HG03457 (cell line): Measurements from ENCODE around the gene TMPRSS5.
A peak's percentile ranks its signal among the peaks of the same experiment; 100 is the strongest.
"Not testable (repeated sequence)": the region's sequence is repeated elsewhere in the genome, so short reads cannot be mapped to it uniquely, and the experiment has no call there.

Experiments
- ATAC-seq: cut with Tn5 transposase; IDR thresholded peaks from one replicate; pipeline ENCODE4 v1.9.1; 2021; ENCODE audit warnings: moderate number of reproducible peaks; ENCODE audit not compliant: unreplicated experiment

Gene TMPRSS5

DNA sequence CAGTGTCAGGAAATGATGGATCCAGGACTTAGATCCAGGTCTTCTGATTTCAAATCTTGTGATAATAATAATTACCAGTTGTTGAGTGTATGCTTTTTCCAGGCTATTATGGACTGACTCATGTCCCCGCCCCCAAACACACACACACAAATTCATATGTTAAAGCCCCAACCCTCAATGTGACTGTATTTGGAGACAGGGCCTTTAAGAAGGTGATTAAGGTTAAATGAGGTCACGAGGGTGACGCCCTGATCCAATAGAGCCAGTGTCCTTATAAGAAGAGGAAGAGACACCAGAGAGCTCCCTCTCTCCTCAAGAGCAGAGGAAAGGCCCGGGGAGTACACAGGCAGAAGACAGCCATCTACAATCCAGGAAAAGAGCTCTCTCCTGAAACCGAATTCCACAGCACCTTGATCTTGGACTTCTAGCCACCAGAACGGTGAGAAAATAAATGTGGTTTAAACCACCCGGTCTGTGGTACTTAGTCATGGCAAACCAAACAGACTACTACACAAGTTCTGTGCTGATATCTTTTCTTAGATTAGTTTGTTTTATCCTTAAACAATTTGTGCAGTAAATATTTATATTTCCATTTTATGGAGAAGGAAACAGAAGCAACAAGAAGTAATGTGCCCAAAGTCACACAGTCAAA lies 8.2 kb downstream of the TMPRSS5 start:
- no peak for ATAC-seq

- no peak for ATAC-seq
Measured at GRCh38 chr11:113697111-113697510, 9.0 kb downstream of the TMPRSS5 start.

DNA sequence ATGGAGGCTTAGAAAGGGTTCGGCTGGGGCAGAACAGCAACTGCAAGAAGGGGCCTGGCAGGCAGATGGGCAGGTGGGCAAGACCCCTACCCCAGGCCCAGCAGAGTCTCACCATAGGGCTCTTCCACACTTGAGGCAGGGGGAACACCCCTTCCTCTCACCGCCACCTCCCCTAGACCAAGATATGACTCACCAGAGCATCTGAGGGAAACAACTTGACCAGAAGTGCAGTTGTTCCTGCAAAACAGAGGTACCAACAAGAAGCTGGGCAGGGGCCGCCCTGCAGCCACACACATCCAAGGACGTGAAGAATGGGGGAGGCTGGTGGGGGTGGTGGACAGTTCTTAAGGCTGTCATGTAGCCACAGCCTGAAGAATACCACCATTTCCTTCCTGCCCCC lies 10.9 kb downstream of the TMPRSS5 start:
- no peak for ATAC-seq

DNA sequence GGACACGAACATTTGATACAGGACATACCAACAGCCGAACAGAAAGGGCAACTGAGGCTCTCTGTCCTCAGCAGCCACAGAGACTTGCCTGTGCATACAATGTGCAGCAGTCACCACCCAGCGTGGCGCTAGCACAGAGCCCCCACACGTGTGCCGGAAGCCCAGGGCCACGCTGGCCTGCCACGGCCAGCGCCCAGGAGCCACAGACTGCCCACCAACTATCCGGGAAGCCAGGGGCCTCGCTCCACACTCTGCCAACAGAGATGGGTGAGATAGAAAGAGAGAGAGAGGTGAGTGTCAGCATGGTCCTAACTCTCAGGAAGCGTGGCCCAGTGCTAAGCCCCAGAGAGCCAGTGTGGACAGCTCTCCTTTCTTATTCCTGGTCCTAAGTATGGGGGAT lies 11.7 kb downstream of the TMPRSS5 start:
- no peak for ATAC-seq

- ATAC-seq: no peak
Measured at GRCh38 chr11:113693030-113693429, 13.1 kb downstream of the TMPRSS5 start.

- no peak for ATAC-seq
Measured at GRCh38 chr11:113690619-113691569, 15.2 kb downstream of the TMPRSS5 start.

- ATAC-seq: no peak
Measured at GRCh38 chr11:113689768-113690618, 16.1 kb downstream of the TMPRSS5 start.

DNA sequence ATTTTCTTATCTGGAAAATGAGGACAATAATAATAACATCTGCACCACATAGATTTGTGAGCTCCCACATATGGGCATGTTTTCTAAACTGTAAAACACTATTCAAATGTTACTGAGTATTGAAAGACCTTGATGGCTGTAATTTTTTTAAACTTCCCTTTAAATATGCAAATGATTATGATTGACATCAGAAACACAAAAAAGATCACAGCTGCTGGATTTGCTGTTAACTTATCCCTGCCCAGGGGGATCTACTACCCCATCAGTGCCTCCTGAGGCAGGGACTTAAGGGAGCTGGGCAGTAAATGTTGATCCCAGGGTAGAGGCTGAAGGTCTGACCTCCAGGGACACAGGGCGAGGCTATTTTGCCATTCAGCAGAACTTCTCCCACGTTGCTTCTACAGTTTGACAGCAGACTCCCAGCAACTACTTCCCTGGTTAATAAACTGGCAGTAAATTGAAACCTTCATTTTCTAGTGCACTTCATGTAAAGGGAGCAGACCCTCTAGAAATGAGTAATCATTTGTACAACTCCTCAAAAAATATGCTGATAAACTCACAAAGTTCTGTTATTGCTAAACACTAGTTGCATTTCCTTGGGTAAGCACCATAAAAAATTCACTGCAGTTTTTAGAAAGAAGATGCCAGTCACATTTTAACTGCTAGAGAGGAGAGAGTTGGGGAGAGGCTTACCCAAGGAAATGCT lies 20.3 kb downstream of the TMPRSS5 start:
- ATAC-seq: no peak

GRCh38 chr11:113684496-113684895 lies 21.6 kb downstream of the TMPRSS5 start:
- ATAC-seq: no peak

GRCh38 chr11:113683481-113684046 lies 22.5 kb downstream of the TMPRSS5 start:
- ATAC-seq: no peak

DNA sequence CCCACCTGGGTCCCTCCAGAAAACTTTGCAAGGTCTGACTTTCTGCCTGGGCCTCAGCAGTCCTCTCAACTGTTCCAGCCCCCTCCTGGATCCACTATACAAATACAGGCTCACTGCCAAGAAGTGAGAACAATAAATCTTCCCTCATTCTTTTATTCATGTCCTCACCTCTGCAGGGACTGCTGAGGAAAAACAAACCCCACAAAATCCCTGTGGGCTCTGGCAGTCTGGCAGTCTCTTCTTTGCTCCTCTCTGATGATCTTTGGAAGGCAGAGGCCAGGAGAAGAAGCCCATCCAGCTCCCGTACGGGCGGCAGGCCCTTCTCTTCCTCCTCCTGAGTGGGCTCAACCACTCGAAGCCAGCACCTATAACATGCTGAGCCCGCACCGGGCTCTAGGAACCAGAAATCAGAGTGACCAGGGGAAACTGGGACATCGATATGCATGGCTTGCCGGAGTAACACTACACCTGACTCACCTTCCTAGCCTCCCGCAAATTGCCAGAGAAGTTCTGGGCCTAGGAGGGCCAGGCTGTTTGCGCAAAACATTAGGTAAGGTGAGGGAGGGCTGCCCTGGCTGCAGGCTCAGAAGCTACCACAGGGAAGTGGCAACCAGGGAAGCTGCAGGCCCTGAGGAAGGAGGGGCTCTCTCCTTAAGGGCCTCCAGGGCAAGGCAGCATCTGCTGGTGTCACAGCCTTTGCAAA lies 24.2 kb downstream of the TMPRSS5 start:
- no peak for ATAC-seq

DNA sequence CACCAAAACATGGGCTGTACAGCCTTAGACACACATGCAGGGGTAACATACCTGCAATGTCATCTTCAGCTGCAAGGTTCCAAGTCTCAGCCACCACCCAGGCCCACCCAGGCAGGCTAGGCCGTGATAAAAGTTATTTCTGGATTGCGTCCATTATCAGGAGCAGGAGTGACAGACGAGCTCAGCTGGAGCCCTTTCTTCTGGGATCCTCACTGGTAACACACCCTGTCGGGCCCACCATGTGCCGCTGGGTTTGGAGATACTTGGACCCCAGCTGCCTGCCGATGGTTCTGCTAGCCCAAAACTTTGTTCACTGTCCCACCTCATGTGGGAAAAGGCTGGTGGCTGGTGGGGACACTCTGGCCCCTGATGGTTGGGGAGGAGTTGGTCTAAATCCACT lies 24.8 kb downstream of the TMPRSS5 start:
- ATAC-seq: no peak

DNA sequence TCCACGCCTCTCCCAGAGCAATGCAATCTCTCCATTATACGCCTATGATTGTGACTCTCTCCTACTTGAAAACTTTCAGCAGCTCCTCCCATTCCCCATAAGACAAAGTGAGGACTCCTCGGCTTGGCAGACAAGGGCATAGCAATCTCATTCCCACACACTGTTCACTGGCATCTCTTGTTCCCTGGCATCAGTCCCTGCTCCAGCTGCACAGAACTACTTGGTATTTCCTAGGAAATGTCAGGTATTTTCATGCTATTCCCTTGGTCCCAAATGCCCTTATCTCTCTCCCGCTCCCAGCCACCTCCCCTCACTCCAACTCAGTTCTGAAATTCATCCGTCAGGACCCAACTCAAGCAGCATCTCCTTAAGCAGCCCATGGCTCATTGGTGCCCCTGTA lies 28.4 kb downstream of the TMPRSS5 start:
- ATAC-seq: no peak

DNA sequence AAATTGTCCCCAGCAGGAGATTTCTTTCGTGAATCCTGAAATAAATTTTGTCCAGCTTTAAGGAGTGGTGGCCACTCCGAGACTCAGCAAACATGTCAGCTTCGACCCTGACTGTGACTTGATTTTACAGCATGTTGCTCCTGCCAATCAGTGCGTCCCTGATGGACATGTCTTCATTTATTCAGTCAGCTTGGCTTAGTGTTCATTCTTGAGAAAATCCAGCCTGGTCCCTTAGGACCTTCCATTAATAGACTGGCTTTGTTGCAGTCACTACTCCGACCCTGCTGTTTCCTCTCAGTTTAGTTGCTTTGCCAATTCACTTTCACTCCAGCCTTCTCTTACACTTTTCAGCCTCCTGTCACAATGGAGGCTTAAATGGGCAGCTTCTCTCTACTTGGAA lies 30.5 kb downstream of the TMPRSS5 start:
- ATAC-seq: no peak

- peak; percentile 86 for ATAC-seq
Measured at GRCh38 chr11:113675003-113675561, 31.0 kb downstream of the TMPRSS5 start.

- ATAC-seq: no peak
Measured at GRCh38 chr11:113674397-113674685, 31.8 kb downstream of the TMPRSS5 start.

- ATAC-seq: no peak
Measured at GRCh38 chr11:113673550-113674396, 32.3 kb downstream of the TMPRSS5 start.

DNA sequence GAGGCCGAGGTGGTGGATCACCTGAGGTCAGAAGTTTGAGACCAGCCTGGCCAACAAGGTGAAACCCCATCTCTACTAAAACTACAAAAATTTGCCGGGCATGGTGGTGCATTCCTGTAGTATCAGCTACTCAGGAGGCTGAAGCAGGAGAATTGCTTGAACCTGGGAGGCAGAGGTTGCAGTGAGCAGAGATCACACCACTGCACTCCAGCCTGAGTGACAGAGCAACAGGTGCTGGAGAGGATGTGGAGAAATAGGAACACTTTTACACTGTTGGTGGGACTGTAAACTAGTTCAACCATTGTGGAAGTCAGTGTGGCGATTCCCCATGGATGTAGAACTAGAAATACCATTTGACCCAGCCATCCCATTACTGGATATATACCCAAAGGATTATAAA lies 34.2 kb downstream of the TMPRSS5 start:
- ATAC-seq: not testable (repeated sequence)

- no peak for ATAC-seq
Measured at GRCh38 chr11:113670831-113671215, 35.3 kb downstream of the TMPRSS5 start.
